Liver (tissue), 9 donors: Measurements from ENCODE around the gene ZNF652. TPM values are rescaled to one million over a fixed set of nuclear protein-coding genes. Genes with fewer than 3 reads are reported as not detected.
A peak's percentile ranks its signal among the peaks of the same experiment; 100 is the strongest.

ENCODE experiments used
- DNase-seq: peaks from one replicate; pipeline ENCODE4 v3.0.0-alpha.2; 2017; ENCODE audit warnings: low spot score
- H3K27ac ChIP-seq, 2 donors: one replicate each; pipeline ENCODE4 v1.7.0; 2013; ENCODE audit warnings: inconsistent platforms in 2 of 2, low read length in 2 of 2, control low read depth in 1 of 2, low read depth in 1 of 2, mild to moderate bottlenecking in 1 of 2
- H3K27me3 ChIP-seq, 4 donors: one replicate each; pipeline versions ENCODE4 v1.6.1 to v1.7.0; 2013; ENCODE audit warnings: low read length in 3 of 4, inconsistent platforms in 1 of 4, mild to moderate bottlenecking in 1 of 4, moderate library complexity in 1 of 4; ENCODE audit not compliant: control insufficient read depth in 4 of 4, insufficient read depth in 4 of 4
- H3K36me3 ChIP-seq, 4 donors: one replicate each; pipeline versions ENCODE4 v1.6.1 to v1.7.0; 2013; ENCODE audit warnings: low read length in 3 of 4, mild to moderate bottlenecking in 3 of 4, low read depth in 1 of 4, moderate library complexity in 1 of 4; ENCODE audit not compliant: control insufficient read depth in 4 of 4, insufficient read depth in 3 of 4
- H3K4me1 ChIP-seq, 4 donors: one replicate each; pipeline versions ENCODE4 v1.6.1 to v1.7.0; 2013; ENCODE audit warnings: low read length in 3 of 4, mild to moderate bottlenecking in 3 of 4, moderate library complexity in 1 of 4; ENCODE audit not compliant: control insufficient read depth in 4 of 4, insufficient read depth in 4 of 4
- H3K4me3 ChIP-seq, 3 donors: one replicate each; pipeline versions ENCODE4 v1.6.1 to v1.7.0; 2013; ENCODE audit warnings: low read length in 3 of 3, control low read depth in 1 of 3, low read depth in 1 of 3, mild to moderate bottlenecking in 1 of 3
- H3K9ac ChIP-seq, 2 donors: one replicate each; pipeline ENCODE4 v1.7.0; 2013; ENCODE audit warnings: low read length in 2 of 2, mild to moderate bottlenecking in 2 of 2, moderate library complexity in 2 of 2, control low read depth in 1 of 2, low read depth in 1 of 2
- H3K9me3 ChIP-seq, 4 donors: one replicate each; pipeline versions ENCODE4 v1.6.1 to v1.7.0; 2013; ENCODE audit warnings: low read length in 3 of 4; ENCODE audit not compliant: control insufficient read depth in 4 of 4
- CTCF ChIP-seq: fragments of 150-350 bp; IDR thresholded peaks from 2 replicates; pipeline ENCODE4 v1.5.1; 2017; ENCODE audit warnings: improper control_type of control experiment, low read depth, low read length; ENCODE audit not compliant: missing input control
- EGR1 ChIP-seq, 2 donors: IDR thresholded peaks; 2 replicates each; pipeline ENCODE4 v1.6.1; 2016 to 2018; ENCODE audit warnings: antibody characterized with exemption in 2 of 2, low read depth in 2 of 2
- FOXA1 ChIP-seq: IDR thresholded peaks from 2 replicates; pipeline ENCODE4 v1.6.1; 2016; ENCODE audit warnings: antibody characterized with exemption
- FOXA2 ChIP-seq: IDR thresholded peaks from 2 replicates; pipeline ENCODE4 v1.6.1; 2016; ENCODE audit warnings: antibody characterized with exemption
- GABPA ChIP-seq, 2 donors: IDR thresholded peaks in 1 of 2; conservative IDR thresholded peaks in 1 of 2; 2 replicates each; pipeline ENCODE4 v1.6.1; 2016; ENCODE audit warnings: antibody characterized with exemption in 2 of 2, mild to moderate bottlenecking in 1 of 2, moderate library complexity in 1 of 2
- HNF4A ChIP-seq, 2 donors: conservative IDR thresholded peaks; 2 replicates each; pipeline ENCODE4 v1.6.1; 2016; ENCODE audit warnings: antibody characterized with exemption in 2 of 2, mild to moderate bottlenecking in 2 of 2
- HNF4G ChIP-seq: IDR thresholded peaks from 2 replicates; pipeline ENCODE4 v1.6.1; 2016; ENCODE audit warnings: antibody characterized with exemption
- JUND ChIP-seq, 2 donors: IDR thresholded peaks; 2 replicates each; pipeline ENCODE4 v1.6.1; 2016; ENCODE audit warnings: antibody characterized with exemption in 2 of 2
- NR2F2 ChIP-seq: IDR thresholded peaks from 2 replicates; pipeline ENCODE4 v1.6.1; 2016; ENCODE audit warnings: antibody characterized with exemption
- RAD21 ChIP-seq, 2 donors: IDR thresholded peaks; 2 replicates each; pipeline ENCODE4 v1.6.1; 2016; ENCODE audit warnings: antibody characterized with exemption in 2 of 2, mild to moderate bottlenecking in 2 of 2
- REST ChIP-seq: IDR thresholded peaks from 2 replicates; pipeline ENCODE4 v1.6.1; 2016; ENCODE audit warnings: antibody characterized with exemption, mild to moderate bottlenecking
- RXRA ChIP-seq, 2 donors: IDR thresholded peaks; 2 replicates each; pipeline ENCODE4 v1.6.1; 2017 to 2018; ENCODE audit warnings: antibody characterized with exemption in 2 of 2, mild to moderate bottlenecking in 1 of 2
- SP1 ChIP-seq: IDR thresholded peaks from 2 replicates; pipeline ENCODE4 v1.6.1; 2018; ENCODE audit warnings: antibody characterized with exemption, mild to moderate bottlenecking
- TAF1 ChIP-seq: conservative IDR thresholded peaks from 2 replicates; pipeline ENCODE4 v1.6.1; 2016; ENCODE audit warnings: antibody characterized with exemption, mild to moderate bottlenecking
- YY1 ChIP-seq: IDR thresholded peaks from 2 replicates; pipeline ENCODE4 v1.6.1; 2016; ENCODE audit warnings: antibody characterized with exemption, mild to moderate bottlenecking
- WGBS: extraction: QIAGEN DNeasy Blood & Tissue Kit; methylation state at CpG from one replicate; pipeline ENCODE4 v1.1.7; 2013; 5-methylcytosine and 5-hydroxymethylcytosine counted together
- polyA plus RNA-seq, 2 donors: library from polyadenylated mRNA; stranded (reverse) in 1 of 2; unstranded in 1 of 2; fragments of 200-250 nt in 1 of 2; fragments of >200 nt in 1 of 2; fragmentation: Nextera tagmentation in 1 of 2; extraction: Ambion mirVana in 1 of 2; gene quantifications; one replicate each; pipeline versions ENCODE4 v1.2.1 to v1.2.3, GENCODE V29; 2013 to 2015
- total RNA-seq, 2 donors: library from RNA; depleted of rRNA; stranded (reverse); fragments of >200 nt; gene quantifications; one replicate each; pipeline ENCODE4 v1.2.3, GENCODE V29; 2014
- TF ChIP-seq, protein P1 (sequence below): IDR thresholded peaks from 2 replicates; pipeline ENCODE4 v1.6.1; 2016; ENCODE audit warnings: antibody characterized with exemption
- TF ChIP-seq, protein P2 (sequence below): IDR thresholded peaks from 2 replicates; pipeline ENCODE4 v1.6.1; 2016; ENCODE audit warnings: antibody characterized with exemption
- TF ChIP-seq, protein P3 (sequence below): IDR thresholded peaks from 2 replicates; pipeline ENCODE4 v1.6.1; 2016; ENCODE audit warnings: antibody characterized with exemption
- donor health status: healthy.
- donor health status: healthy.
- donor health status: healthy.
- donor health status: healthy.
- donor health status: healthy.

Gene ZNF652
- total and polyA plus RNA-seq, 4 donors: 5.3 to 23.1 (median 17.5) TPM

DNA sequence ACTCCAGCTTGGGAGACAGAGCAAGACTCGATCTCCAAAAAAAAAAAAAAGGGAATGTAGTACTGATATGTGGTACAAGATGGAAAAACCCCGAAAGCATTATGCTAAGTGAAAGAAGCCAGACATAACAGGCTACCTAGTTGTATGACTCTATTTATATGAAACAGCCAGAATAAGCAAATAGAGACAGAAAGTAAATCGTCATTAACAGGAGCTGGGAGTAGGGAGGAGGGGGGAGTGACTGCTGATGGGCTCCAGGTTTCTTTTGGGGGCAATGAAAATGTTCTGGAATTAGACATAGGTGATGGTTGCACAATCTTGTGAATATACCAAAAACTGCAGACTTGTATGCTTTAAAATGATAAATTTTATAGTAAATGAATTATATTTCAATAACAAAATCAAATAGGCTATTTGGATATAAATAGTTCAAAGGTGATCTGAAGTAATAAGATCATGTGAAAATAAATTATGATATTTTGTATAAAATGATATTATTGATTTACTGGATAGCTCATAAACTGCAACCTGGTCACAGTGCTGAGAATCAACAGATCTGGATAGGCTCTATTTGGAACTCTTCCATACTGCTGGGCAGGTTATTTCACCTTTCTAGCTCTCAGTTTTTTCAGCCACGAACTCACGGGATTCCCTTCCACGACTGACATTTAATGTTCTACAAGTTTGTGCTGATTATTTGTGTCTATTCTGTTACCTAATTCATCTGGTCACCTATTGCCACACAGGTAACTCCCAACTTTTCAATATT, 27.1 kb downstream of the ZNF652 start:
- DNase-seq: no peak
- H3K27ac ChIP-seq: no peak overlapping the region
- TF ChIP-seq SP1: no peak
- no peak for TF ChIP-seq TAF1
- no peak for TF ChIP-seq FOXA2
- TF ChIP-seq, protein P1, sequence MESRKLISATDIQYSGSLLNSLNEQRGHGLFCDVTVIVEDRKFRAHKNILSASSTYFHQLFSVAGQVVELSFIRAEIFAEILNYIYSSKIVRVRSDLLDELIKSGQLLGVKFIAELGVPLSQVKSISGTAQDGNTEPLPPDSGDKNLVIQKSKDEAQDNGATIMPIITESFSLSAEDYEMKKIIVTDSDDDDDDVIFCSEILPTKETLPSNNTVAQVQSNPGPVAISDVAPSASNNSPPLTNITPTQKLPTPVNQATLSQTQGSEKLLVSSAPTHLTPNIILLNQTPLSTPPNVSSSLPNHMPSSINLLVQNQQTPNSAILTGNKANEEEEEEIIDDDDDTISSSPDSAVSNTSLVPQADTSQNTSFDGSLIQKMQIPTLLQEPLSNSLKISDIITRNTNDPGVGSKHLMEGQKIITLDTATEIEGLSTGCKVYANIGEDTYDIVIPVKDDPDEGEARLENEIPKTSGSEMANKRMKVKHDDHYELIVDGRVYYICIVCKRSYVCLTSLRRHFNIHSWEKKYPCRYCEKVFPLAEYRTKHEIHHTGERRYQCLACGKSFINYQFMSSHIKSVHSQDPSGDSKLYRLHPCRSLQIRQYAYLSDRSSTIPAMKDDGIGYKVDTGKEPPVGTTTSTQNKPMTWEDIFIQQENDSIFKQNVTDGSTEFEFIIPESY: no peak
- TF ChIP-seq JUND (IDR thresholded peaks at IDR 0.05): no peak
- TF ChIP-seq YY1: no peak
- TF ChIP-seq GABPA (IDR thresholded peaks at IDR 0.05 in 1 of 2, conservative IDR thresholded peaks at IDR 0.05 in 1 of 2): no peak
- no peak for TF ChIP-seq HNF4A (conservative IDR thresholded peaks at IDR 0.05)
- no peak for TF ChIP-seq EGR1 (IDR thresholded peaks at IDR 0.05; ENCODE audit: low read depth in 2 of 2)
- no peak for TF ChIP-seq HNF4G
- TF ChIP-seq, protein P2, sequence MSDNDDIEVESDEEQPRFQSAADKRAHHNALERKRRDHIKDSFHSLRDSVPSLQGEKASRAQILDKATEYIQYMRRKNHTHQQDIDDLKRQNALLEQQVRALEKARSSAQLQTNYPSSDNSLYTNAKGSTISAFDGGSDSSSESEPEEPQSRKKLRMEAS: no peak
- no peaks in the 10 kb centered on the region for H3K9me3 ChIP-seq
- WGBS: 56% methylated on average over 6 of the region's 6 CpGs
- no peaks in the 10 kb centered on the region for H3K36me3 ChIP-seq
- no peaks in the 10 kb centered on the region for H3K27me3 ChIP-seq
- H3K9ac ChIP-seq: peak overlapping the region in 1 of 2 donors; percentile 22
- peaks cover 0 to 7% (median 7%) of the 10 kb centered on the region in 4 donors for H3K4me1 ChIP-seq
- H3K4me3 ChIP-seq: no peak overlapping the region

- H3K36me3 ChIP-seq: no peaks in the 10 kb centered on the region
- no peak overlapping the region for H3K9ac ChIP-seq
- TF ChIP-seq, protein P2: no peak
- TF ChIP-seq HNF4G (no peak), RXRA (IDR thresholded peaks at IDR 0.05) (no peak), SP1 (no peak), RAD21 (IDR thresholded peaks at IDR 0.05) (no peak), FOXA1 (no peak), JUND (IDR thresholded peaks at IDR 0.05) (no peak), REST (no peak), HNF4A (conservative IDR thresholded peaks at IDR 0.05) (no peak), YY1 (no peak), EGR1 (IDR thresholded peaks at IDR 0.05; ENCODE audit: low read depth in 2 of 2) (no peak), FOXA2 (no peak), NR2F2 (no peak), CTCF (no peak), GABPA (IDR thresholded peaks at IDR 0.05 in 1 of 2, conservative IDR thresholded peaks at IDR 0.05 in 1 of 2) (no peak), TAF1 (no peak)
- TF ChIP-seq, protein P3, sequence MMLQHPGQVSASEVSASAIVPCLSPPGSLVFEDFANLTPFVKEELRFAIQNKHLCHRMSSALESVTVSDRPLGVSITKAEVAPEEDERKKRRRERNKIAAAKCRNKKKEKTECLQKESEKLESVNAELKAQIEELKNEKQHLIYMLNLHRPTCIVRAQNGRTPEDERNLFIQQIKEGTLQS: no peak
- TF ChIP-seq, protein P1: no peak
- no peaks in the 10 kb centered on the region for H3K27me3 ChIP-seq
- 27% methylated on average over 1 of the region's 1 CpG for WGBS
- no peaks in the 10 kb centered on the region for H3K9me3 ChIP-seq
- no peak overlapping the region for H3K27ac ChIP-seq
- DNase-seq: no peak
- H3K4me3 ChIP-seq: no peak overlapping the region
- peaks cover 0 to 7% (median 7%) of the 10 kb centered on the region in 4 donors for H3K4me1 ChIP-seq
Observed at GRCh38 chr17:49333804-49334203, 28.2 kb downstream of the ZNF652 start.
